Measurements from ENCODE around the gene RPS3.

DNA sequence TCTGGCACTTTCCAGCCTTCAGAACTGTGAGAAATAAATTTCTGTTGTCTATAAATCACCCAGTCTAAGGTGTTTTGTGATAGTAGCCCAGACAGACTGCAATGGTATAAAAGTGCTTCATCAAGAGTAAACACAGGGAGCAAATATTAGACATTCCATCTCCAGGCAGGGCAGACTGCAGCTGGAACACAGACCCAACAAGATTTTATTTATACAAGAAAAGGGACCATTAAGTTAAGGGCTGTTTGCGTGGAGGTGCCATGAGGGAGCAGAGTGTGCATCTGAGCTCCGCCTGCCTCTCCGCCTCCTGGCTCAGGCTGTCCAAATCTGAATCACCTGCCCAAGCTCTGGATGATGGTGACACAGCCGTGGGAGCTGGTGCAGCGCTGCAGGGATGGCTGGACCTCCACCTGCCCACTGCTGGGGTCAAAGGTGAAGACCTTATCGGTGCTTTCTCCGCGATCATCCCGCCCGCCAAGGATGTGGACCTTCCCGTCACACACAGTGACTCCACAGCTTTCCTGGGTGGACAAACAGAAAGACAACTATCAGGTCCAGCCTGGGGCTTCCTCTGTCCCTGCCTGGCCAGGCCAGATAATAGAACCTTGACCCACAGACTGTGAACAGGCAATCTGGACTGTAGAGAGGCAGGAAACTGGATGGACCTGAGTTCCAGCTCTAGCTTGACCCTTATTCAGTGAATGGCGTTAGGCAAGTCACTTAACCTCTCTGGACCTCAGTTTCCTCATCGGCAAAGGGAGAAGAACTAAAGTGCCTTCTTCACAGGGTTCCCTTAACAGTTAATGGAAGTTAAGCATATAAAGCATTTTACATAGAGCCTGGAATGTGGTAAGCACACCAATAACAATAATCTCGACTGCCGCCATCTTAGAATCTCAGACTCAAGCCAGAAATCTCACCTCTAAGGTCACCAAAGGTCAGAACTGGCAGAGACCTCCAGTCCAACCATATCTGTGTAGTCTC, 23.2 kb downstream of the RPS3 start:
- TF ChIP-seq, protein P1, sequence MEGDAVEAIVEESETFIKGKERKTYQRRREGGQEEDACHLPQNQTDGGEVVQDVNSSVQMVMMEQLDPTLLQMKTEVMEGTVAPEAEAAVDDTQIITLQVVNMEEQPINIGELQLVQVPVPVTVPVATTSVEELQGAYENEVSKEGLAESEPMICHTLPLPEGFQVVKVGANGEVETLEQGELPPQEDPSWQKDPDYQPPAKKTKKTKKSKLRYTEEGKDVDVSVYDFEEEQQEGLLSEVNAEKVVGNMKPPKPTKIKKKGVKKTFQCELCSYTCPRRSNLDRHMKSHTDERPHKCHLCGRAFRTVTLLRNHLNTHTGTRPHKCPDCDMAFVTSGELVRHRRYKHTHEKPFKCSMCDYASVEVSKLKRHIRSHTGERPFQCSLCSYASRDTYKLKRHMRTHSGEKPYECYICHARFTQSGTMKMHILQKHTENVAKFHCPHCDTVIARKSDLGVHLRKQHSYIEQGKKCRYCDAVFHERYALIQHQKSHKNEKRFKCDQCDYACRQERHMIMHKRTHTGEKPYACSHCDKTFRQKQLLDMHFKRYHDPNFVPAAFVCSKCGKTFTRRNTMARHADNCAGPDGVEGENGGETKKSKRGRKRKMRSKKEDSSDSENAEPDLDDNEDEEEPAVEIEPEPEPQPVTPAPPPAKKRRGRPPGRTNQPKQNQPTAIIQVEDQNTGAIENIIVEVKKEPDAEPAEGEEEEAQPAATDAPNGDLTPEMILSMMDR (conservative IDR thresholded peaks at IDR 0.05; ENCODE audit: low read depth, low read length) = no peak
- no peak for TF ChIP-seq EZH2 (IDR thresholded peaks at IDR 0.05; ENCODE audit: borderline replicate concordance, low read depth, low read length, poor library complexity, severe bottlenecking)
